SKM-1 (cell line): ENCODE data around the gene COL5A1.

ENCODE experiments used
- DNase-seq: peaks from one replicate; lab custom pipeline; 2025; ENCODE audit not compliant: unreplicated experiment; lab: John Stamatoyannopoulos, UW

COL5A1 gene

GRCh38 chr9:134759913-134760312, 118.3 kb downstream of the COL5A1 start:
- no peak for DNase-seq

- no peak for DNase-seq
Observed at GRCh38 chr9:134760750-134761420, 119.3 kb downstream of the COL5A1 start.

GRCh38 chr9:134764473-134765269, 123.1 kb downstream of the COL5A1 start:
- no peak for DNase-seq

GRCh38 chr9:134765785-134766184, 124.2 kb downstream of the COL5A1 start:
- DNase-seq, result no peak

GRCh38 chr9:134766587-134766986, 125.0 kb downstream of the COL5A1 start:
- no peak for DNase-seq

GRCh38 chr9:134768332-134768708, 126.7 kb downstream of the COL5A1 start:
- DNase-seq, result no peak

GRCh38 chr9:134768709-134769351, 127.2 kb downstream of the COL5A1 start:
- no peak for DNase-seq

- no peak for DNase-seq
Observed at GRCh38 chr9:134770972-134771971, 129.7 kb downstream of the COL5A1 start.

GRCh38 chr9:134772331-134772730, 130.7 kb downstream of the COL5A1 start:
- no peak for DNase-seq

- no peak for DNase-seq
Observed at GRCh38 chr9:134773842-134774241, 132.2 kb downstream of the COL5A1 start.

- no peak for DNase-seq
Observed at GRCh38 chr9:134774410-134774809, 132.8 kb downstream of the COL5A1 start.

- DNase-seq, result no peak
Observed at GRCh38 chr9:134775081-134775951, 133.7 kb downstream of the COL5A1 start.

- no peak for DNase-seq
Observed at GRCh38 chr9:134776080-134776796, 134.6 kb downstream of the COL5A1 start.

- no peak for DNase-seq
Observed at GRCh38 chr9:134777153-134777552, 135.6 kb downstream of the COL5A1 start.

- DNase-seq, result no peak
Observed at GRCh38 chr9:134778156-134778555, 136.6 kb downstream of the COL5A1 start.

GRCh38 chr9:134778841-134779411, 137.3 kb downstream of the COL5A1 start:
- no peak for DNase-seq

GRCh38 chr9:134779640-134780039, 138.0 kb downstream of the COL5A1 start:
- no peak for DNase-seq

GRCh38 chr9:134781591-134782302, 140.1 kb downstream of the COL5A1 start:
- no peak for DNase-seq
